ENCODE measurements around the gene XYLT1.

The XYLT1 gene

GRCh38 chr16:17372386-17372785 lies 98.4 kb downstream of the XYLT1 start:
- no peak for DNase-seq (ENCODE audit: extremely low spot score)
- POLR2A ChIA-PET: no interaction called here
- CTCF ChIA-PET: no interaction called here
- TF ChIP-seq FOXM1 (IDR thresholded peaks at IDR 0.05; ENCODE audit: borderline replicate concordance): no peak
- no peak for TF ChIP-seq LEF1 (IDR thresholded peaks at IDR 0.05; ENCODE audit: borderline replicate concordance)
- no peak for TF ChIP-seq HDGF (IDR thresholded peaks at IDR 0.05; ENCODE audit: borderline replicate concordance)
- TF ChIP-seq ARNT (IDR thresholded peaks at IDR 0.05): no peak
- no peak for TF ChIP-seq CTBP1 (IDR thresholded peaks at IDR 0.05; ENCODE audit: borderline replicate concordance)
- TF ChIP-seq NFRKB (IDR thresholded peaks at IDR 0.05): no peak

- POLR2A ChIA-PET: no interaction called here
- CTCF ChIA-PET: no interaction called here
- TF ChIP-seq ARNT (IDR thresholded peaks at IDR 0.05) (no peak), FOXA1 (IDR thresholded peaks at IDR 0.05) (no peak), LEF1 (IDR thresholded peaks at IDR 0.05; ENCODE audit: borderline replicate concordance) (no peak), NFRKB (IDR thresholded peaks at IDR 0.05) (no peak), TARDBP (IDR thresholded peaks at IDR 0.05) (no peak), L3MBTL2 (conservative IDR thresholded peaks at IDR 0.05) (no peak), ZNF384 (IDR thresholded peaks at IDR 0.05) (no peak), SUZ12 (IDR thresholded peaks at IDR 0.05) (no peak), CTBP1 (IDR thresholded peaks at IDR 0.05; ENCODE audit: borderline replicate concordance) (no peak), FOXK2 (IDR thresholded peaks at IDR 0.05) (no peak), SP1 (IDR thresholded peaks at IDR 0.05) (no peak)
- TF ChIP-seq, protein P1, sequence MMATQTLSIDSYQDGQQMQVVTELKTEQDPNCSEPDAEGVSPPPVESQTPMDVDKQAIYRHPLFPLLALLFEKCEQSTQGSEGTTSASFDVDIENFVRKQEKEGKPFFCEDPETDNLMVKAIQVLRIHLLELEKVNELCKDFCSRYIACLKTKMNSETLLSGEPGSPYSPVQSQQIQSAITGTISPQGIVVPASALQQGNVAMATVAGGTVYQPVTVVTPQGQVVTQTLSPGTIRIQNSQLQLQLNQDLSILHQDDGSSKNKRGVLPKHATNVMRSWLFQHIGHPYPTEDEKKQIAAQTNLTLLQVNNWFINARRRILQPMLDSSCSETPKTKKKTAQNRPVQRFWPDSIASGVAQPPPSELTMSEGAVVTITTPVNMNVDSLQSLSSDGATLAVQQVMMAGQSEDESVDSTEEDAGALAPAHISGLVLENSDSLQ (IDR thresholded peaks at IDR 0.05): no peak
- DNase-seq (ENCODE audit: extremely low spot score): no peak
Measured at GRCh38 chr16:17371299-17371698, 99.5 kb downstream of the XYLT1 start.

DNA sequence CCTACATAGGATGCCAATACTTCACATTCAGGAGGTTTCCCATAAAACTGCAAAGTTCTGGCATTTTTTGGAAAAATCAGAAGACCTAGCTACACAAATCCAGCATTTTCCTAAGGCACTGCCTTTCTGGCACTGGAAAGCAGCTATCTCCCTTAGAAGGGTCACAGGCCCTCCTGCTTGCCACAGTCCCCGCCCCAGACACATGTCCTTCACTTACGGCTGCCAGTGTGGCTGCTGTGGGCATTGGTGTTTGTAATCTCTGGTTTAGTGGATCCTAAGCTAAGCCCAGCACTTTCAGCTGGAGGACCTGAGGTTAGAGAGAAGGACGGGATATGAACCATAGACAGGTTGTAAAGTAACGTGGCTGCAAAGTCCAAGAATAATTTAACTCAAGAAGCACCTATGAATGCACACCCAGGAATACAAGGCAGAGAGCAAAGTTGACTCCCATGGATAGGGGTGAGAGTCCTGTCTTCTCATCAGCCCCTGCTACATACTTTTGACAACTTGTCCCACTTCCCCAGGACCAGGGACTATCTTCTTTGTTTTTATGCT lies 100.0 kb downstream of the XYLT1 start:
- ChIA-PET CTCF (no interaction called here), POLR2A (no interaction called here)
- no peak for DNase-seq (ENCODE audit: extremely low spot score)
- TF ChIP-seq HDGF (IDR thresholded peaks at IDR 0.05; ENCODE audit: borderline replicate concordance) (no peak), FOXA1 (IDR thresholded peaks at IDR 0.05) (no peak)

- CTCF ChIA-PET: no interaction called here
- TF ChIP-seq SP1 (IDR thresholded peaks at IDR 0.05) (no peak), HDGF (IDR thresholded peaks at IDR 0.05; ENCODE audit: borderline replicate concordance) (no peak), FOXK2 (IDR thresholded peaks at IDR 0.05) (no peak), LEF1 (IDR thresholded peaks at IDR 0.05; ENCODE audit: borderline replicate concordance) (no peak), L3MBTL2 (conservative IDR thresholded peaks at IDR 0.05) (no peak), BHLHE40 (IDR thresholded peaks at IDR 0.05; ENCODE audit: borderline replicate concordance) (no peak), FOXA1 (IDR thresholded peaks at IDR 0.05) (no peak), NFRKB (IDR thresholded peaks at IDR 0.05) (no peak), ELF4 (IDR thresholded peaks at IDR 0.05) (no peak), CTBP1 (IDR thresholded peaks at IDR 0.05; ENCODE audit: borderline replicate concordance) (no peak), ARNT (IDR thresholded peaks at IDR 0.05) (no peak), SUZ12 (IDR thresholded peaks at IDR 0.05) (no peak), ZNF384 (IDR thresholded peaks at IDR 0.05) (no peak), TARDBP (IDR thresholded peaks at IDR 0.05) (no peak)
- TF ChIP-seq, protein P1 (IDR thresholded peaks at IDR 0.05): no peak
- DNase-seq (ENCODE audit: extremely low spot score): no peak
- POLR2A ChIA-PET: no interaction called here
Measured at GRCh38 chr16:17370223-17370707, 100.5 kb downstream of the XYLT1 start.

GRCh38 chr16:17369421-17370222 lies 101.1 kb downstream of the XYLT1 start:
- no peak for DNase-seq (ENCODE audit: extremely low spot score)
- CTCF ChIA-PET: no interaction called here
- TF ChIP-seq BHLHE40 (IDR thresholded peaks at IDR 0.05; ENCODE audit: borderline replicate concordance): no peak
- no peak for TF ChIP-seq L3MBTL2 (conservative IDR thresholded peaks at IDR 0.05)
- TF ChIP-seq FOXM1 (IDR thresholded peaks at IDR 0.05; ENCODE audit: borderline replicate concordance): no peak
- no peak for TF ChIP-seq SUZ12 (IDR thresholded peaks at IDR 0.05)
- POLR2A ChIA-PET: no interaction called here

GRCh38 chr16:17368951-17369350 lies 101.8 kb downstream of the XYLT1 start:
- DNase-seq (ENCODE audit: extremely low spot score): no peak
- TF ChIP-seq NFRKB (IDR thresholded peaks at IDR 0.05): no peak
- no peak for TF ChIP-seq FOXA1 (IDR thresholded peaks at IDR 0.05)
- TF ChIP-seq CTBP1 (IDR thresholded peaks at IDR 0.05; ENCODE audit: borderline replicate concordance): no peak
- no peak for TF ChIP-seq FOXM1 (IDR thresholded peaks at IDR 0.05; ENCODE audit: borderline replicate concordance)
- no peak for TF ChIP-seq SUZ12 (IDR thresholded peaks at IDR 0.05)
- TF ChIP-seq SP1 (IDR thresholded peaks at IDR 0.05): no peak
- no peak for TF ChIP-seq BHLHE40 (IDR thresholded peaks at IDR 0.05; ENCODE audit: borderline replicate concordance)
- TF ChIP-seq TARDBP (IDR thresholded peaks at IDR 0.05): no peak
- TF ChIP-seq LEF1 (IDR thresholded peaks at IDR 0.05; ENCODE audit: borderline replicate concordance): no peak
- TF ChIP-seq ELF4 (IDR thresholded peaks at IDR 0.05): no peak
- CTCF ChIA-PET: no interaction called here
- POLR2A ChIA-PET: no interaction called here

GRCh38 chr16:17368446-17368845 lies 102.3 kb downstream of the XYLT1 start:
- TF ChIP-seq SUZ12 (IDR thresholded peaks at IDR 0.05): no peak
- no peak for TF ChIP-seq NFRKB (IDR thresholded peaks at IDR 0.05)
- no peak for TF ChIP-seq LEF1 (IDR thresholded peaks at IDR 0.05; ENCODE audit: borderline replicate concordance)
- TF ChIP-seq SP1 (IDR thresholded peaks at IDR 0.05): no peak
- TF ChIP-seq, protein P1 (IDR thresholded peaks at IDR 0.05): no peak
- no peak for TF ChIP-seq FOXA1 (IDR thresholded peaks at IDR 0.05)
- TF ChIP-seq BHLHE40 (IDR thresholded peaks at IDR 0.05; ENCODE audit: borderline replicate concordance): no peak
- TF ChIP-seq TARDBP (IDR thresholded peaks at IDR 0.05): no peak
- TF ChIP-seq FOXM1 (IDR thresholded peaks at IDR 0.05; ENCODE audit: borderline replicate concordance): no peak
- TF ChIP-seq FOXK2 (IDR thresholded peaks at IDR 0.05): no peak
- no peak for TF ChIP-seq L3MBTL2 (conservative IDR thresholded peaks at IDR 0.05)
- TF ChIP-seq HDGF (IDR thresholded peaks at IDR 0.05; ENCODE audit: borderline replicate concordance): no peak
- ChIA-PET POLR2A (no interaction called here), CTCF (no interaction called here)
- no peak for DNase-seq (ENCODE audit: extremely low spot score)
